Cardiac septum (tissue), 1 donor: ENCODE data around the gene MSI2. TPM values are rescaled to one million over a fixed set of nuclear protein-coding genes. Genes with fewer than 3 reads are reported as not detected.

Experiments used
- DNase-seq: peaks from one replicate; pipeline ENCODE4 v3.0.0-alpha.2; 2020; ENCODE audit warnings: low spot score
- intact Hi-C: fragments of 100-400 bp; cut with DNase I; formaldehyde crosslinking; loops from one replicate; pipeline ENCODE4 v1.14.0; 2022
- total RNA-seq: library from RNA; stranded (reverse); fragmentation: NEBNext Ultra II Directional; extraction: Animal tissue kit (Norgen Biotek cat#: 25700); gene quantifications from one replicate; pipeline ENCODE4 v1.2.1, GENCODE V29; 2021
- donor health status: DM: no; HTN: no; CAD: no.

MSI2 gene
- total RNA-seq, 1 donor from 2014 or later, result 112 TPM

GRCh38 chr17:57478478-57479250 is 222.3 kb downstream of the MSI2 start:
- no peak for DNase-seq
- intact Hi-C loops, result no loop called here

GRCh38 chr17:57480438-57481196 is 224.3 kb downstream of the MSI2 start:
- intact Hi-C loops, result no loop called here
- no peak for DNase-seq

- intact Hi-C loops, result no loop called here
- DNase-seq, result no peak
Observed at GRCh38 chr17:57481910-57482391, 225.6 kb downstream of the MSI2 start.

GRCh38 chr17:57482657-57483056 is 226.3 kb downstream of the MSI2 start:
- no peak for DNase-seq
- intact Hi-C loops, result no loop called here

GRCh38 chr17:57484081-57484666 is 227.9 kb downstream of the MSI2 start:
- DNase-seq, result no peak
- intact Hi-C loops, result no loop called here

- intact Hi-C loops, result loop anchor here (5.0 kb wide), 1 partner anchor 43 kb away; no protein-coding TSS in a partner anchor
- DNase-seq, result no peak
Observed at GRCh38 chr17:57484826-57485565, 228.7 kb downstream of the MSI2 start.

GRCh38 chr17:57485566-57485865 is 229.2 kb downstream of the MSI2 start:
- intact Hi-C loops, result loop anchor here (5.0 kb wide), 1 partner anchor 43 kb away; no protein-coding TSS in a partner anchor

GRCh38 chr17:57485916-57486881 is 229.9 kb downstream of the MSI2 start:
- intact Hi-C loops, result loop anchor here (5.0 kb wide), 1 partner anchor 44 kb away; no protein-coding TSS in a partner anchor
- no peak for DNase-seq

More at GRCh38 chr17:57485566-57485865, 229.2 kb downstream of the MSI2 start:
- no peak for DNase-seq

GRCh38 chr17:57486882-57487301 is 230.6 kb downstream of the MSI2 start:
- intact Hi-C loops, result loop anchor here (5.0 kb wide), 1 partner anchor 45 kb away; no protein-coding TSS in a partner anchor
- DNase-seq, result no peak

GRCh38 chr17:57487573-57487972 is 231.2 kb downstream of the MSI2 start:
- DNase-seq, result no peak
- intact Hi-C loops, result loop anchor here (5.0 kb wide), 1 partner anchor 45 kb away; no protein-coding TSS in a partner anchor

- intact Hi-C loops, result loop anchor here (5.0 kb wide), 1 partner anchor 47 kb away; no protein-coding TSS in a partner anchor
- DNase-seq, result no peak
Observed at GRCh38 chr17:57488856-57489255, 232.5 kb downstream of the MSI2 start.

GRCh38 chr17:57489321-57489720 is 233.0 kb downstream of the MSI2 start:
- no peak for DNase-seq
- intact Hi-C loops, result loop anchor here (5.0 kb wide), 1 partner anchor 47 kb away; no protein-coding TSS in a partner anchor

- intact Hi-C loops, result no loop called here
- no peak for DNase-seq
Observed at GRCh38 chr17:57490111-57490845, 234.0 kb downstream of the MSI2 start.

GRCh38 chr17:57490890-57491289 is 234.6 kb downstream of the MSI2 start:
- no peak for DNase-seq

GRCh38 chr17:57493171-57493570 is 236.8 kb downstream of the MSI2 start:
- intact Hi-C loops, result no loop called here
- no peak for DNase-seq

More at GRCh38 chr17:57490890-57491289, 234.6 kb downstream of the MSI2 start:
- intact Hi-C loops, result no loop called here

GRCh38 chr17:57493625-57494024 is 237.3 kb downstream of the MSI2 start:
- intact Hi-C loops, result no loop called here
- DNase-seq, result no peak

GRCh38 chr17:57494443-57494842 is 238.1 kb downstream of the MSI2 start:
- intact Hi-C loops, result no loop called here
- no peak for DNase-seq

- DNase-seq, result no peak
- intact Hi-C loops, result no loop called here
Observed at GRCh38 chr17:57495771-57496170, 239.4 kb downstream of the MSI2 start.
